MM.1S (cell line): Measurements from ENCODE around the gene LZTS2.
"Not testable (repeated sequence)": the region's sequence is repeated elsewhere in the genome, so short reads cannot be mapped to it uniquely, and the experiment has no call there.

Experiments
- DNase-seq: peaks from one replicate; pipeline ENCODE4 v3.0.0-alpha.2; 2015
- H2AFZ ChIP-seq: fragments of 300-600 bp; sonication (generic); 2 replicates; pipeline ENCODE4 v1.6.0; 2016; ENCODE audit warnings: antibody characterized with exemption, low read length
- H3F3A ChIP-seq: fragments of 300-600 bp; sonication (generic); 2 replicates; pipeline ENCODE4 v1.6.1; 2016; ENCODE audit warnings: mild to moderate bottlenecking, antibody characterized with exemption, low read length, moderate library complexity, mixed read lengths; ENCODE audit not compliant: insufficient read depth
- H3K27ac ChIP-seq: fragments of 300-600 bp; sonication (generic); 2 replicates; pipeline ENCODE4 v1.5.1; 2016; ENCODE audit warnings: mild to moderate bottlenecking, low read length
- H3K27me3 ChIP-seq: fragments of 300-600 bp; sonication (generic); replicated peaks from 2 replicates; pipeline ENCODE4 v1.6.0; 2016; ENCODE audit warnings: low read length; ENCODE audit not compliant: insufficient read depth
- H3K36me3 ChIP-seq: fragments of 300-600 bp; sonication (generic); replicated peaks from 2 replicates; pipeline ENCODE4 v1.6.1; 2016; ENCODE audit warnings: mild to moderate bottlenecking, low read length, mixed read lengths; ENCODE audit not compliant: insufficient read depth
- H3K4me1 ChIP-seq: fragments of 300-600 bp; sonication (generic); 2 replicates; pipeline ENCODE4 v1.6.1; 2016; ENCODE audit warnings: low read length, mixed read lengths
- H3K4me2 ChIP-seq: fragments of 300-600 bp; sonication (generic); 2 replicates; pipeline ENCODE4 v1.6.0; 2016; ENCODE audit warnings: low read depth, low read length
- H3K4me3 ChIP-seq: fragments of 300-600 bp; sonication (generic); 2 replicates; pipeline ENCODE4 v1.5.1; 2016; ENCODE audit warnings: low read length, mixed read lengths
- H3K79me2 ChIP-seq: fragments of 300-600 bp; sonication (generic); 2 replicates; pipeline ENCODE4 v1.6.1; 2016; ENCODE audit warnings: mixed run types, low read length, mixed read lengths
- H3K9ac ChIP-seq: fragments of 300-600 bp; sonication (generic); 2 replicates; pipeline ENCODE4 v1.6.1; 2016; ENCODE audit warnings: low read length, mixed read lengths
- H3K9me2 ChIP-seq: fragments of 300-600 bp; sonication (generic); replicated peaks from 2 replicates; pipeline ENCODE4 v1.6.1; 2016; ENCODE audit warnings: mild to moderate bottlenecking, low read length, mixed read lengths; ENCODE audit not compliant: insufficient read depth
- H3K9me3 ChIP-seq: fragments of 300-600 bp; sonication (generic); replicated peaks from 2 replicates; pipeline ENCODE4 v1.6.1; 2016; ENCODE audit warnings: mild to moderate bottlenecking, low read length, mixed read lengths; ENCODE audit not compliant: insufficient read depth
- H4K20me1 ChIP-seq: fragments of 300-600 bp; sonication (generic); 2 replicates; pipeline ENCODE4 v1.6.1; 2016; ENCODE audit warnings: mild to moderate bottlenecking, low read length, moderate library complexity, mixed read lengths; ENCODE audit not compliant: insufficient read depth
- CTCF ChIP-seq: fragments of 300-600 bp; sonication (generic); IDR thresholded peaks from 2 replicates; pipeline ENCODE4 v1.5.1; 2016; ENCODE audit warnings: antibody characterized with exemption, low read length, mixed read lengths
- EZH2 ChIP-seq: fragments of 300-600 bp; sonication (generic); optimal IDR thresholded peaks from 2 replicates; pipeline ENCODE3; 2017; ENCODE audit warnings: low read depth, mild to moderate bottlenecking, antibody characterized with exemption, low read length, mixed read lengths
- EZH2phosphoT487 ChIP-seq: fragments of 300-600 bp; sonication (generic); IDR thresholded peaks from 2 replicates; pipeline ENCODE4 v1.6.1; 2018; ENCODE audit warnings: antibody characterized with exemption, low read length

LZTS2 gene

GRCh38 chr10:101033276-101033675 is 33.7 kb downstream of the LZTS2 start:
- Histone ChIP-seq H3K27ac (no peak overlapping the region), H3K9ac (no peak overlapping the region), H4K20me1 (no peaks in the 10 kb centered on the region), H3K9me2 (no peaks in the 10 kb centered on the region), H3K79me2 (no peaks in the 10 kb centered on the region), H3K4me3 (no peak overlapping the region), H3K4me1 (peaks cover 7% of the 10 kb centered on the region; the same call in 1 of the 2 replicates), H3K9me3 (no peaks in the 10 kb centered on the region), H3K27me3 (peaks cover 66% of the 10 kb centered on the region), H2AFZ (no peak overlapping the region), H3F3A (no peaks in the 10 kb centered on the region), H3K36me3 (no peaks in the 10 kb centered on the region), H3K4me2 (no peak overlapping the region)
- no peak for DNase-seq
- TF ChIP-seq EZH2, result no peak
- no peak for TF ChIP-seq EZH2phosphoT487
- TF ChIP-seq CTCF, result no peak

- DNase-seq, H3K79me2 ChIP-seq, H3K36me3 ChIP-seq, H3K4me1 ChIP-seq, H3K9ac ChIP-seq, H3K4me3 ChIP-seq, H4K20me1 ChIP-seq, H3K9me3 ChIP-seq, H2AFZ ChIP-seq, H3K4me2 ChIP-seq, H3K9me2 ChIP-seq, H3F3A ChIP-seq, H3K27ac ChIP-seq: not testable (repeated sequence)
- H3K27me3 ChIP-seq, result peaks cover 55% of the 10 kb centered on the region
Measured at GRCh38 chr10:101034404-101034803, 34.8 kb downstream of the LZTS2 start.

- Histone ChIP-seq H3K9me2 (no peaks in the 10 kb centered on the region), H3K9ac (no peak overlapping the region), H3K36me3 (no peaks in the 10 kb centered on the region), H3K27me3 (peaks cover 46% of the 10 kb centered on the region), H3K27ac (no peak overlapping the region), H3F3A (no peaks in the 10 kb centered on the region), H3K9me3 (no peaks in the 10 kb centered on the region), H3K4me1 (peaks cover 13% of the 10 kb centered on the region), H4K20me1 (no peaks in the 10 kb centered on the region), H3K4me2 (no peak overlapping the region), H3K79me2 (no peaks in the 10 kb centered on the region), H2AFZ (no peak overlapping the region), H3K4me3 (no peak overlapping the region)
- DNase-seq, result no peak
- no peak for TF ChIP-seq EZH2phosphoT487
- no peak for TF ChIP-seq CTCF
- TF ChIP-seq EZH2, result no peak
Measured at GRCh38 chr10:101035314-101035713, 35.7 kb downstream of the LZTS2 start.

DNA sequence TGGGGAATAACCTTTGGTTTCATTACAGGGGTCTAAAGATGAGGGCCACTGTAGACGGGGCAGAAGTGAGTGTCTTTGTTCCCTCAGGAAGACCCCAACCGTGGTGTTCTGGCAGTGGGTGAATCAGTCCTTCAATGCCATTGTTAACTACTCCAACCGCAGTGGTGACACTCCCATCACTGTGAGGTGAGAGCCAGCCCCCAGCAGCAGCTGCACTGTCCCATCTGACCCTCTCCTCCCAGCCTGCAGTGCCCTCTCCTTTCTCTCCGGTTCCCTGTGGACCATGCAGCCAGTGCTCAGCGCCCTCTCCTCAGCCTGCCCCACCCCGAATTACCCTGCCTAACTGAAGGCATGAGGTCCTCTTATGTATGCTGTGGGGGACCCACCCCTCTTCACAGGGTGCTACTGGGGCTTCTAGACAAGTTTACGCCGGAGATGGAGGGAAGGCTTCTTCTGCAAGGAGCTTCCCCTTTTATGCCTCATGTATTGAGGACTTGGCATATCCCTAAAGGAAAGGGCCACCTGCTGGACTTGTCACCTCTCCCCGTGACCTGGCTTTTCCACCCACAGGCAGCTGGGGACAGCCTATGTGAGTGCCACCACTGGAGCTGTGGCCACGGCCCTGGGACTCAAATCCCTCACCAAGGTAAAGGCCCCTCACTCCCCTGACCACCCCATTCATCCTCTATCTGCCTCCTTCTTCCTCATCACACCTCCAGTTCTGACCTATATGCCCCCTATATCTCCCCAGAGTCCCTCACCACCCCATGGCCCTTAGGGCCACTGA is 36.5 kb downstream of the LZTS2 start:
- Histone ChIP-seq H4K20me1 (no peaks in the 10 kb centered on the region), H3K4me3 (no peak overlapping the region), H3K27ac (no peak overlapping the region), H3K27me3 (peaks cover 44% of the 10 kb centered on the region), H3F3A (no peaks in the 10 kb centered on the region), H3K9ac (no peak overlapping the region), H3K4me2 (no peak overlapping the region), H2AFZ (no peak overlapping the region), H3K9me3 (no peaks in the 10 kb centered on the region), H3K36me3 (no peaks in the 10 kb centered on the region), H3K9me2 (no peaks in the 10 kb centered on the region), H3K4me1 (peaks cover 13% of the 10 kb centered on the region), H3K79me2 (no peaks in the 10 kb centered on the region)
- TF ChIP-seq EZH2, result no peak
- DNase-seq, result no peak
